BLaER1 (cell line): ENCODE measurements around the gene AP2B1.
A peak's percentile ranks its signal among the peaks of the same experiment; 100 is the strongest.

Experiments used
- H3K27ac ChIP-seq: shearing (Covaris generic); formaldehyde crosslinking; 2 replicates; pipeline ENCODE4 v1.8.1; 2022
- H3K27me3 ChIP-seq: shearing (Covaris generic); formaldehyde crosslinking; 2 replicates; pipeline ENCODE4 v1.8.1; 2022
- H3K36me3 ChIP-seq: shearing (Covaris generic); formaldehyde crosslinking; 2 replicates; pipeline ENCODE4 v1.8.1; 2022
- H3K4me1 ChIP-seq: shearing (Covaris generic); formaldehyde crosslinking; 2 replicates; pipeline ENCODE4 v1.8.1; 2022
- H3K4me2 ChIP-seq: shearing (Covaris generic); formaldehyde crosslinking; 2 replicates; pipeline ENCODE4 v1.8.1; 2022
- H3K4me3 ChIP-seq: shearing (Covaris generic); formaldehyde crosslinking; 2 replicates; pipeline ENCODE4 v1.8.1; 2022
- H3K9ac ChIP-seq: shearing (Covaris generic); formaldehyde crosslinking; 2 replicates; pipeline ENCODE4 v1.8.1; 2022
- H3K9me3 ChIP-seq: shearing (Covaris generic); formaldehyde crosslinking; 2 replicates; pipeline ENCODE4 v1.8.1; 2022
- H4K20me1 ChIP-seq: shearing (Covaris generic); formaldehyde crosslinking; 2 replicates; pipeline ENCODE4 v1.8.1; 2022
- Cebpa-rat ChIP-seq: shearing (Covaris generic); IDR thresholded peaks from 2 replicates; pipeline ENCODE4 v1.8.1; 2022

AP2B1 gene

GRCh38 chr17:35705705-35706104, 118.6 kb downstream of the AP2B1 start:
- no peak for TF ChIP-seq Cebpa-rat
- no peak overlapping the region for H3K9ac ChIP-seq
- peaks cover 82% of the 10 kb centered on the region for H3K36me3 ChIP-seq
- H3K27ac ChIP-seq: no peak overlapping the region
- no peaks in the 10 kb centered on the region for H3K27me3 ChIP-seq
- no peaks in the 10 kb centered on the region for H3K9me3 ChIP-seq
- peaks cover 11% of the 10 kb centered on the region for H3K4me1 ChIP-seq
- H3K4me2 ChIP-seq: no peak overlapping the region
- peaks cover 18% of the 10 kb centered on the region for H4K20me1 ChIP-seq
- H3K4me3 ChIP-seq: no peak overlapping the region

- peaks cover 82% of the 10 kb centered on the region for H3K36me3 ChIP-seq
- no peaks in the 10 kb centered on the region for H3K27me3 ChIP-seq
- no peak overlapping the region for H3K4me2 ChIP-seq
- no peak overlapping the region for H3K9ac ChIP-seq
- H3K9me3 ChIP-seq: no peaks in the 10 kb centered on the region
- TF ChIP-seq Cebpa-rat: no peak
- no peak overlapping the region for H3K27ac ChIP-seq
- peaks cover 21% of the 10 kb centered on the region for H4K20me1 ChIP-seq
- no peak overlapping the region for H3K4me3 ChIP-seq
- H3K4me1 ChIP-seq: peaks cover 19% of the 10 kb centered on the region
Measured at GRCh38 chr17:35708149-35708548, 121.0 kb downstream of the AP2B1 start.

- H3K4me3 ChIP-seq: no peak overlapping the region
- H3K9me3 ChIP-seq: no peaks in the 10 kb centered on the region
- H4K20me1 ChIP-seq: peaks cover 26% of the 10 kb centered on the region
- H3K9ac ChIP-seq: no peak overlapping the region
- peaks cover 87% of the 10 kb centered on the region for H3K36me3 ChIP-seq
- TF ChIP-seq Cebpa-rat: no peak
- H3K4me1 ChIP-seq: peaks cover 23% of the 10 kb centered on the region
- H3K27ac ChIP-seq: no peak overlapping the region
- 0 out of 2 replicates have a peak overlapping the region, but pooled peaks have one; percentile 17 for H3K4me2 ChIP-seq
- H3K27me3 ChIP-seq: no peaks in the 10 kb centered on the region
Measured at GRCh38 chr17:35708951-35709350, 121.8 kb downstream of the AP2B1 start.

GRCh38 chr17:35709874-35710273, 122.8 kb downstream of the AP2B1 start:
- no peak overlapping the region for H3K27ac ChIP-seq
- peaks cover 90% of the 10 kb centered on the region for H3K36me3 ChIP-seq
- H3K9ac ChIP-seq: no peak overlapping the region
- peaks cover 23% of the 10 kb centered on the region for H3K4me1 ChIP-seq
- peaks cover 26% of the 10 kb centered on the region for H4K20me1 ChIP-seq
- H3K4me3 ChIP-seq: no peak overlapping the region
- H3K9me3 ChIP-seq: no peaks in the 10 kb centered on the region
- no peak overlapping the region for H3K4me2 ChIP-seq
- H3K27me3 ChIP-seq: no peaks in the 10 kb centered on the region
- TF ChIP-seq Cebpa-rat: no peak

- no peak overlapping the region for H3K27ac ChIP-seq
- peaks cover 25% of the 10 kb centered on the region for H4K20me1 ChIP-seq
- peaks cover 23% of the 10 kb centered on the region for H3K4me1 ChIP-seq
- peaks cover 94% of the 10 kb centered on the region for H3K36me3 ChIP-seq
- H3K4me3 ChIP-seq: no peak overlapping the region
- H3K4me2 ChIP-seq: no peak overlapping the region
- no peak overlapping the region for H3K9ac ChIP-seq
- no peak for TF ChIP-seq Cebpa-rat
- H3K27me3 ChIP-seq: no peaks in the 10 kb centered on the region
- no peaks in the 10 kb centered on the region for H3K9me3 ChIP-seq
Measured at GRCh38 chr17:35710950-35711349, 123.8 kb downstream of the AP2B1 start.

DNA sequence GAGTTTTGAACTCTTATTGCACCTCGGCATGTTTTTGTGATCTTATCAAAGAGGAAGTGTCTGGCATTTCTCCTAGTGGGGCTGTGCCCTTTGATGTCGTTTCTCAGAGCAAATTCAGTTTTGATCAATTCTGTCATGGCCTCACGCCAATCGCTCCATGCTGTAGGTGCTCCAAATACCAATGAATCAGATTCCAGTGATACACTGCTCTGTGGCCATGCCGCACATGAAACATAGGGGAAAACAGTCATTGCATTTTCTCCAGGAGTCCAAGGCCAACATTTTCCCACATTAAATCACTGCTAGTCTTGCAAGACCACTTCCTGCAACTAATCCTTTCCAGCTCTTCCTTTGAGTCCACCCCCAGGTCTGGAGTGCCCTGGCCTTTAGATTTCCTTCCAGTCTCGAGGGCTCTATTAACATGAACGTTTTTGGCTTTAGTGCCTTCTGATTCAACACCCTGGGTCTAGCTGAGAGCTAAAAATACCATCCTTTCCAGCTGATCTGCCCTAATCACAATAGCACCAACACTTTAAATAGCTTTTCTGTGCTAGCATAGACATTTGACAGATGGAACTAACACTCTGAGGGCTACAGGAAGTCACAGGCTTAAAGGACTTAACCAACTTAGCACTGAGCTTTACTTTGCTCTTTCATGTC, 126.1 kb downstream of the AP2B1 start:
- peaks cover 97% of the 10 kb centered on the region for H3K36me3 ChIP-seq
- no peak overlapping the region for H3K27ac ChIP-seq
- no peaks in the 10 kb centered on the region for H3K9me3 ChIP-seq
- H3K4me3 ChIP-seq: no peak overlapping the region
- no peaks in the 10 kb centered on the region for H3K27me3 ChIP-seq
- no peak for TF ChIP-seq Cebpa-rat
- no peak overlapping the region for H3K9ac ChIP-seq
- peak overlapping the region; percentile 21 for H3K4me2 ChIP-seq
- 0 out of 2 replicates have a peak, but pooled peaks cover 14% of the 10 kb centered on the region for H4K20me1 ChIP-seq
- peaks cover 22% of the 10 kb centered on the region for H3K4me1 ChIP-seq

DNA sequence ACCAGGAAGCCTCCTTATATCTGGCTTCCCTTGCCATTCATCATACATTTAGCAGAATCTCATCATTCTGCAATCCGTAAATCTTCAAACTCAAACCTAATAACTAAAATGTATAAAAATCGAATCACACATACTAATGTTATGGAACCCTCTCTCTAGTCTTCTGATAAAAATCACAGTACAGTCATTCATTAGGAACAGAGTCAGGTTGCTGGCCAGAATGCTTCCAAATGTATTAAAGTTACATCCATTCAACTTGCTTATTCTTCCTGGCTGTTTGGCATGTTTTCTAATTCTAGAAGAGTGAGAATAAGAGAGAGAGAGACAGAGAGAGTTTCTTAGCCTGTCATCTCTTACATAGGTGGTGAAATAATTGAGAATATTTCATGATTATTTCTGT, 127.9 kb downstream of the AP2B1 start:
- Histone ChIP-seq H3K4me1 (peaks cover 12% of the 10 kb centered on the region), H3K9ac (no peak overlapping the region), H3K4me3 (no peak overlapping the region), H3K36me3 (peaks cover 97% of the 10 kb centered on the region), H4K20me1 (0 out of 2 replicates have a peak, but pooled peaks cover 14% of the 10 kb centered on the region), H3K4me2 (no peak overlapping the region), H3K27ac (no peak overlapping the region), H3K9me3 (no peaks in the 10 kb centered on the region), H3K27me3 (no peaks in the 10 kb centered on the region)
- TF ChIP-seq Cebpa-rat: no peak

DNA sequence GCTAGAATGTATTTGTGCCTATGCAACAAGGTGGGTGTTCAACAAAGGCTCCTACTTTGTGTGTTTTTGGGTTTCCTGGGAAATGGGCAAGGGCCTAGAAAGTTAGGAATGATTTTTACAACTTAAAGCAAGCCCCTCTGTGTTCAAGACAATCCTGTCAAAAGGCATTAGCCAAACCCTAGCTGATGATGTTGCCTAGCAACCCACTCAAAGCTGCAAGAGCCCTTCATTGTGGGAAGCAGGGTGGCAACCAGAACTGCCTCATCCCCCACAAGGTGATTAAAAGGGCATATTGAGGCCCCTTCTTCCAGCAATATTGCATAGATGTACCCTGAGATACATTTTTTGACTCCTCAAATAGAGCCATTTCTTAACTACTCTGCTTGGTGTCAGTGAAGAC, 128.3 kb downstream of the AP2B1 start:
- no peak overlapping the region for H3K4me3 ChIP-seq
- H3K9me3 ChIP-seq: no peaks in the 10 kb centered on the region
- peaks cover 12% of the 10 kb centered on the region for H3K4me1 ChIP-seq
- H3K9ac ChIP-seq: no peak overlapping the region
- no peak overlapping the region for H3K27ac ChIP-seq
- H3K36me3 ChIP-seq: peaks cover 94% of the 10 kb centered on the region
- TF ChIP-seq Cebpa-rat: no peak
- 0 out of 2 replicates have a peak, but pooled peaks cover 14% of the 10 kb centered on the region for H4K20me1 ChIP-seq
- no peaks in the 10 kb centered on the region for H3K27me3 ChIP-seq
- H3K4me2 ChIP-seq: no peak overlapping the region

DNA sequence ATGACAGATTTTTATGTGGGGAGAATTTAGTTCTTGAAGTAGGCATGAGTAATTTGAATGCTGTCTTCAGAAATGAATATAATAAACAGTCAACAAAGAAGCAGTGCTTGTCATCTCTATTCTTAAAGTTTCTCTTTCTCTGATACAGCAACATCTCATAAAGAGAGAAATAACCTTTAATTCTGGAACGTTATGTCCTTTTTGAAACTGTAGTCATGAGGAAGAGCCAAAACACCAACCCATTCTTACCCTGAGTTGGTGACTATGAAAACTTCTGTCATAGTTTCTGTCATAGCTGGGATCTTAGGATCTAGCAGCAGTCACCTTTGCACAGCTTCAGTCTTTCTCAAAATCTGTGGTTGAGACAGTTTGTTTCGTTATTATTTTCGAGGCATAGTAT, 129.1 kb downstream of the AP2B1 start:
- Histone ChIP-seq H3K4me1 (peaks cover 12% of the 10 kb centered on the region), H3K9me3 (no peaks in the 10 kb centered on the region), H3K27me3 (no peaks in the 10 kb centered on the region), H3K27ac (no peak overlapping the region), H4K20me1 (0 out of 2 replicates have a peak, but pooled peaks cover 14% of the 10 kb centered on the region), H3K4me3 (no peak overlapping the region), H3K9ac (no peak overlapping the region), H3K4me2 (no peak overlapping the region), H3K36me3 (peaks cover 93% of the 10 kb centered on the region)
- TF ChIP-seq Cebpa-rat: no peak

GRCh38 chr17:35716897-35717465, 129.9 kb downstream of the AP2B1 start:
- H3K4me3 ChIP-seq: no peak overlapping the region
- peaks cover 12% of the 10 kb centered on the region for H3K4me1 ChIP-seq
- no peaks in the 10 kb centered on the region for H3K9me3 ChIP-seq
- H4K20me1 ChIP-seq: 0 out of 2 replicates have a peak, but pooled peaks cover 14% of the 10 kb centered on the region
- H3K27ac ChIP-seq: no peak overlapping the region
- H3K9ac ChIP-seq: no peak overlapping the region
- H3K36me3 ChIP-seq: peaks cover 93% of the 10 kb centered on the region
- no peak overlapping the region for H3K4me2 ChIP-seq
- TF ChIP-seq Cebpa-rat: no peak
- H3K27me3 ChIP-seq: no peaks in the 10 kb centered on the region
